CD4-positive, CD25-positive, alpha-beta regulatory T cell (primary cell): ENCODE measurements around the gene SV2C. TPM values are rescaled to one million over a fixed set of nuclear protein-coding genes. Genes with fewer than 3 reads are reported as not detected.

Experiments used
- ATAC-seq, 2 donors: fragments of 150-1000 bp; cut with Tn5 transposase; one replicate each; pipeline ENCODE4 v1.10.0; 2021; ENCODE audit warnings: low read depth in 2 of 2, moderate number of reproducible peaks in 2 of 2, moderate library complexity in 1 of 2
- DNase-seq, 3 donors: peaks; one replicate each; pipeline versions ENCODE4 v3.0.0 to v3.0.0-alpha.2; 2012 to 2022; ENCODE audit warnings: mixed read lengths in 1 of 3
- H3K27ac ChIP-seq: one replicate; pipeline ENCODE4 v1.7.0; 2013; ENCODE audit warnings: mild to moderate bottlenecking, low read length; ENCODE audit not compliant: insufficient read depth, poor library complexity, severe bottlenecking
- H3K27me3 ChIP-seq: one replicate; pipeline ENCODE4 v1.7.0; 2013; ENCODE audit warnings: low read length; ENCODE audit not compliant: control insufficient read depth, insufficient read depth
- H3K36me3 ChIP-seq: one replicate; pipeline ENCODE4 v1.7.0; 2013; ENCODE audit warnings: mild to moderate bottlenecking, low read length, moderate library complexity; ENCODE audit not compliant: control insufficient read depth, insufficient read depth
- H3K4me1 ChIP-seq: 2 replicates; pipeline ENCODE4 v1.7.0; 2013; ENCODE audit warnings: mild to moderate bottlenecking, low read length; ENCODE audit not compliant: insufficient read depth, control insufficient read depth, poor library complexity, severe bottlenecking
- H3K4me3 ChIP-seq: one replicate; pipeline ENCODE4 v1.7.0; 2013; ENCODE audit warnings: low read depth, mild to moderate bottlenecking, low read length, moderate library complexity
- H3K9me3 ChIP-seq, 2 experiments: 1 replicate in 1 of 2; 2 replicates in 1 of 2; pipeline ENCODE4 v1.7.0; 2013; ENCODE audit warnings: low read length in 2 of 2, mild to moderate bottlenecking in 1 of 2, moderate library complexity in 1 of 2; ENCODE audit not compliant: control insufficient read depth in 2 of 2
- H3K27ac Mint-ChIP-seq, 3 donors: one replicate each; pipeline ENCODE4 v1.8.0; 2020 to 2022; ENCODE audit warnings: mild to moderate bottlenecking in 3 of 3, mixed read lengths in 3 of 3, moderate library complexity in 2 of 3
- H3K27me3 Mint-ChIP-seq: one replicate; pipeline ENCODE4 v1.8.0; 2022; ENCODE audit warnings: mild to moderate bottlenecking, mixed read lengths
- H3K36me3 Mint-ChIP-seq: one replicate; pipeline ENCODE4 v1.8.0; 2020; ENCODE audit warnings: mixed read lengths
- H3K4me1 Mint-ChIP-seq, 4 donors: one replicate each; pipeline ENCODE4 v1.8.0; 2020 to 2022; ENCODE audit warnings: mixed read lengths in 4 of 4, mild to moderate bottlenecking in 1 of 4
- H3K4me3 Mint-ChIP-seq, 4 donors: one replicate each; pipeline ENCODE4 v1.8.0; 2020 to 2022; ENCODE audit warnings: mild to moderate bottlenecking in 4 of 4, mixed read lengths in 4 of 4, moderate library complexity in 3 of 4
- H3K9me3 Mint-ChIP-seq, 7 donors: one replicate each; pipeline ENCODE4 v1.8.0; 2020 to 2022; ENCODE audit warnings: mixed read lengths in 7 of 7, mild to moderate bottlenecking in 3 of 7, moderate library complexity in 2 of 7
- polyA plus RNA-seq, 4 donors: library from polyadenylated mRNA; unstranded; fragments of 300-500 nt; fragmentation: Illumina TruSeq; gene quantifications; one replicate each; pipeline ENCODE4 v1.2.3, GENCODE V29; 2021
- total RNA-seq: library from RNA; stranded (reverse); gene quantifications from one replicate; pipeline ENCODE4 v1.2.3, GENCODE V29; 2022

The SV2C gene
- total and polyA plus RNA-seq, 5 donors from 2014 or later: 0.05 to 0.12 TPM; not detected in 3

DNA sequence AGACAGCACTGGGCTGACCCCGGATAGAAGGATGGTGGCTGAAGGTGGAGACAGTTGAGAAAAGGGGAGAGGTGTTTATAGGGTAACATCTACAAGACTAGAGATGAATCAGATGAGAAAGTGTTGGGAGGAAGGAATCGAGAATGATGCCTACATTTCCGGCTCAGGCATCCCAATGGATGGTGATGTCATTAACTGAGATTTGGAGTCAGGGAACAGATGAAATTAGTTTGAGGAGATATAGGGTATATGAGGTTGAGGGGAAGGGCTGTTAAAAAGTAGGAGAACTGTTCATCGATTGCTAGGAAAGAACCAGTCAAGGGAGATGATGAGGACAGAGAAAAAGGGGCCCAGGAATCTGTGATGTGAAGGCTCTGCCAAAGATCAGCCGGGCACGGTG is 295.2 kb downstream of the SV2C start:
- no peaks in the 10 kb centered on the region for H3K9me3 ChIP-seq
- H3K4me1 ChIP-seq: peaks cover 43% of the 10 kb centered on the region
- H3K36me3 ChIP-seq: peaks cover 8% of the 10 kb centered on the region
- Mint-ChIP-seq H3K4me1 (peaks cover 14 to 60% (median 32%) of the 10 kb centered on the region in 4 donors), H3K27ac (peak overlapping the region; percentile 35 to 82 (median 39)), H3K9me3 (no peaks in the 10 kb centered on the region), H3K36me3 (peaks cover 3% of the 10 kb centered on the region), H3K4me3 (peak overlapping the region in 2 of 4 donors; percentile 8 to 74), H3K27me3 (peaks cover 4% of the 10 kb centered on the region)
- ATAC-seq (no peak), DNase-seq (no peak)
- no peak overlapping the region for H3K4me3 ChIP-seq
- no peak overlapping the region for H3K27ac ChIP-seq
- H3K27me3 ChIP-seq: no peaks in the 10 kb centered on the region

DNA sequence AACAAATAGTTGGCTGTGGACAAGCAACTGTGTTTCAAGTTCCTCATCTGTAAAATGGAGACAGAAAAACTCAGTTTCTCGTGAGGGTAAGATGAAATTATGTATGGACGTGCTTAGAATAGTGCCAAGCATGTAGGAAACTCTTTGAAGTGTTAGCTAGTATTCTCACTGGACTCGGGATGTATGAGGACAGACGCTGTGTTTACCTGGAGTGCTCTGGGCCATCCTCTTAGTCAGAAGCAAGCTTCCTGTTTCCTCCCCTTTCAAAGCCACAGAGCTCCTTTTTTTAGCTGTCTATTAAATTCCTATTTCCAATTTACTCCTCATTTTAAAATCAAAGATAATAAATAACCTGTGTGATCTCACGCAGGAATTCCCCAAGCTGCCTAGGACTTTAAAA is 296.1 kb downstream of the SV2C start:
- H3K9me3 Mint-ChIP-seq: no peaks in the 10 kb centered on the region
- ATAC-seq (no peak), DNase-seq (peak in 1 of 3 donors; percentile 60)
- H3K27ac ChIP-seq: no peak overlapping the region
- peaks cover 3% of the 10 kb centered on the region for H3K36me3 Mint-ChIP-seq
- peaks cover 8% of the 10 kb centered on the region for H3K36me3 ChIP-seq
- H3K4me1 Mint-ChIP-seq: peaks cover 16 to 69% (median 35%) of the 10 kb centered on the region in 4 donors
- peaks cover 4% of the 10 kb centered on the region for H3K27me3 Mint-ChIP-seq
- peaks cover 52% of the 10 kb centered on the region for H3K4me1 ChIP-seq
- peak overlapping the region in 3 of 4 donors; percentile 41 to 68 (median 44) for H3K4me3 Mint-ChIP-seq
- peak overlapping the region; percentile 40 to 90 (median 82) for H3K27ac Mint-ChIP-seq
- H3K4me3 ChIP-seq: peak overlapping the region; percentile 49
- no peaks in the 10 kb centered on the region for H3K27me3 ChIP-seq
- no peaks in the 10 kb centered on the region for H3K9me3 ChIP-seq

DNA sequence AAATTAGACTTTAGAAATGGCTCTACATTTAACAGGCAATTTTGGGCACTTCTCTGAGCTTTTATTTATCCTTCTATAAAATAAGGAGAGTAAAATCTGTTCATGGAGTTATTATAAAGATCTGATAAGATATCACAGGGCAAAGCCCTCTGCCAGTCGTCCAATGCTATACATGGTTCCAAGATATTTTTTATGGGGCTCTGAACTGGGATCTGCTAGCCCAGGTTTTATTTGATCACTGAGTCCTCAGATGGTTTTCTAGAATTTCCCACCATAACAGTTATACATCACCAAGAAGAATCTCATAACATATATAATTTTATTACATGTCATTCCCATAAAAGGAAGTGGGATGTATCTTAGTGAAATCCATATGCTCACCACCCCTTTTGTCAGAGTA is 296.7 kb downstream of the SV2C start:
- H3K36me3 ChIP-seq: peaks cover 8% of the 10 kb centered on the region
- Mint-ChIP-seq H3K27ac (peak overlapping the region in 2 of 3 donors; percentile 82 to 90), H3K9me3 (no peaks in the 10 kb centered on the region), H3K27me3 (peaks cover 4% of the 10 kb centered on the region), H3K4me3 (peak overlapping the region in 3 of 4 donors; percentile 23 to 68 (median 41)), H3K4me1 (peaks cover 16 to 74% (median 37%) of the 10 kb centered on the region in 4 donors), H3K36me3 (peaks cover 3% of the 10 kb centered on the region)
- no peaks in the 10 kb centered on the region for H3K27me3 ChIP-seq
- H3K4me3 ChIP-seq: peak overlapping the region; percentile 49
- no peaks in the 10 kb centered on the region for H3K9me3 ChIP-seq
- no peak for ATAC-seq
- H3K27ac ChIP-seq: no peak overlapping the region
- peaks cover 58% of the 10 kb centered on the region for H3K4me1 ChIP-seq
- no peak for DNase-seq

DNA sequence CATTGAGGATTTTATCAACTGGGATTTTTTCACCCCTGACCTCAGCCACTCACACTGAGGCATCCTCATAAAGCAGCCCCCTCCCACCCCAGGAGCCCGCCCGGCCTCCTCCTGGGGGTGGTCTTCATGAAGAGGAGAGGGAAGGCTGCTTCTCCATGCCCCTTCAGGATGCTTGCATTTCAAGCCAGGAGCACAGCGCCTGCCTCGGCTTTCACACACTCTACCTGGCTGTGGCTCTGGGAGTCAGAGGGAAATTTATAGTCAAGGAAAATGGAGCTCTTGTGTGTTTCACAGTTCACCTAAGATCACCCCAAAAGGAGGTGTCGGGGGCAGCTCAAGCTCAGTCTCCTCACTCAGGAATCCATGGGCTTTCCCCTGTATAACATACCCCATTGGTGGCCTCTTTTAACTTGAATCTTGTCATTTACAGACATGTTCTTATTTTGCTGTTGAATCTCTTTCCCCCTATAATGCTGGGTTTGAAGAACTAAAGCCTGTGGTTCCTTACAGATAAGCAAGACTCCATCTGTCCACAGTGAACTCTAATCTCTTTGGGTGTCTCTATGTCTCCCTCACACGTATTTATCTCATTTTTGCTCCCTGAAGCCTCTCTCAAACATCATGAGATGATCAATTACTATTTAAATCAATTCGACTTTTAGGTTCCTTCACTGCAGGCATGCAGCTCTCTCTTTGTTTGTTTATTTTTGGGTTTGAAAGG is 297.3 kb downstream of the SV2C start:
- no peaks in the 10 kb centered on the region for H3K9me3 Mint-ChIP-seq
- H3K27me3 ChIP-seq: no peaks in the 10 kb centered on the region
- peak overlapping the region; percentile 57 for H3K4me3 ChIP-seq
- DNase-seq: no peak
- peak overlapping the region in 2 of 3 donors; percentile 62 to 82 for H3K27ac Mint-ChIP-seq
- no peak for ATAC-seq
- H3K9me3 ChIP-seq: no peaks in the 10 kb centered on the region
- H3K27ac ChIP-seq: no peak overlapping the region
- H3K4me1 Mint-ChIP-seq: peaks cover 15 to 77% (median 42%) of the 10 kb centered on the region in 4 donors
- H3K27me3 Mint-ChIP-seq: peaks cover 4% of the 10 kb centered on the region
- peaks cover 8% of the 10 kb centered on the region for H3K36me3 ChIP-seq
- peaks cover 3% of the 10 kb centered on the region for H3K36me3 Mint-ChIP-seq
- peak overlapping the region; percentile 43 to 85 (median 56) for H3K4me3 Mint-ChIP-seq
- H3K4me1 ChIP-seq: peaks cover 62% of the 10 kb centered on the region

DNA sequence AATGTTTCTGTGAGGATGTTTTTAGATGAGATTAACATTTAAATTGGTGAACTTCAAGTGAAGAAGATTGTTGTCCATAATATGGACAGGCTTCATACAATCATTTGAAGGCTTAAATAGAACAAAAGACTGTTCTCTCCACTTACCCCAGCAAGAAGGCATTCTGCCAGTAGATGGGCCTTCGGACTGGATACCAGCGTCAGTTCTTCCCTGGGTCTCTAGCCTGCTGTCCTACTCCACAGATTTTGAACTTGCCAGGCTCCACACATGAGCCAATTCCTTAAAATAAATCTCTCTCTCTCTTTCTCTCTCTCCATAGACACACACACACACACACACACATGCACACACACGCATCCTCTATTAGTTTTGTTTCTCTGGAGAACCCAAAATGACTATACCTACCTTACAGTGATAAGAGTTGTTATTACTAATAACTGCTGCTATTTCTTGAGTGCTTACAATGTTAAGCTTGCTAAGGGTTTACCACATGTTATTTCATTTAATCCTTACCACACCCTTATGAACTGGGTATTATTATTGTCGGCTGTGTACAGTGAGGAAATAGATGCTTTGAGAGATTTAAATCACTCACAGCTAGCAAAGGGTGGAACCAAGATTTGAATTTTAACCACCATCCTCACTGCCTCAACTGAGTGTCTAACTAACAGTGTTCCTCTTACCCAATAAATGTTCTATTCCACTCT is 300.1 kb downstream of the SV2C start:
- peaks cover 62% of the 10 kb centered on the region for H3K4me1 ChIP-seq
- H3K36me3 Mint-ChIP-seq: peaks cover 2% of the 10 kb centered on the region
- H3K27me3 Mint-ChIP-seq: no peaks in the 10 kb centered on the region
- H3K9me3 ChIP-seq: no peaks in the 10 kb centered on the region
- no peaks in the 10 kb centered on the region for H3K36me3 ChIP-seq
- peaks cover 14 to 82% (median 53%) of the 10 kb centered on the region in 4 donors for H3K4me1 Mint-ChIP-seq
- H3K27ac ChIP-seq: peak overlapping the region; percentile 61
- H3K9me3 Mint-ChIP-seq: no peaks in the 10 kb centered on the region
- H3K4me3 Mint-ChIP-seq: peak overlapping the region; percentile 52 to 85 (median 78)
- ATAC-seq (peak; percentile 75 to 78), DNase-seq (peak in 2 of 3 donors; percentile 49 to 72)
- H3K27ac Mint-ChIP-seq: peak overlapping the region; percentile 75 to 94 (median 89)
- H3K27me3 ChIP-seq: no peaks in the 10 kb centered on the region
- peak overlapping the region; percentile 52 for H3K4me3 ChIP-seq

DNA sequence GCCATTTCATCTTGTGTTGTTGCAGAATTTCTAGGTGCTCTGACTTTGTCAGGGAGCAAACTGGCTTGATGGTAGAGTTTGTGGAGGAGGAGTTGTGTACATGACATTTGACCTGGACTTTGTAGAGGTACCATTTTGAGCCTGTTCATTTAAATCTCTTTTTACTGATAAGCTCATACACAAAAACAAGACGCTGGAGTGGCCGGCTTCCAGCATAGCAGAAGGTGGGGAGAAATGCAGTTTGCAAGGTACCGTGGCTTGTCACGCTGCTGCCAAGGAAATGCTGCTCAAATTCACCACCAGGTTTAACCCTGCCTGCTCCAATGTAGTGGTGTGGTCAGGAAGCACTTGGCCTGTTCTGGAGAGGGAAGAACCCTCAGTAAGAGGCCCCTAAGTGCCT is 301.0 kb downstream of the SV2C start:
- no peaks in the 10 kb centered on the region for H3K36me3 Mint-ChIP-seq
- H3K4me1 ChIP-seq: peaks cover 56% of the 10 kb centered on the region
- no peaks in the 10 kb centered on the region for H3K27me3 ChIP-seq
- peaks cover 11 to 80% (median 50%) of the 10 kb centered on the region in 4 donors for H3K4me1 Mint-ChIP-seq
- peak overlapping the region; percentile 52 for H3K4me3 ChIP-seq
- peak overlapping the region; percentile 67 to 83 (median 71) for H3K27ac Mint-ChIP-seq
- H3K36me3 ChIP-seq: no peaks in the 10 kb centered on the region
- H3K9me3 ChIP-seq: no peaks in the 10 kb centered on the region
- H3K4me3 Mint-ChIP-seq: peak overlapping the region; percentile 24 to 59 (median 37)
- peak overlapping the region; percentile 61 for H3K27ac ChIP-seq
- no peaks in the 10 kb centered on the region for H3K9me3 Mint-ChIP-seq
- H3K27me3 Mint-ChIP-seq: no peaks in the 10 kb centered on the region
- ATAC-seq (no peak), DNase-seq (no peak)

DNA sequence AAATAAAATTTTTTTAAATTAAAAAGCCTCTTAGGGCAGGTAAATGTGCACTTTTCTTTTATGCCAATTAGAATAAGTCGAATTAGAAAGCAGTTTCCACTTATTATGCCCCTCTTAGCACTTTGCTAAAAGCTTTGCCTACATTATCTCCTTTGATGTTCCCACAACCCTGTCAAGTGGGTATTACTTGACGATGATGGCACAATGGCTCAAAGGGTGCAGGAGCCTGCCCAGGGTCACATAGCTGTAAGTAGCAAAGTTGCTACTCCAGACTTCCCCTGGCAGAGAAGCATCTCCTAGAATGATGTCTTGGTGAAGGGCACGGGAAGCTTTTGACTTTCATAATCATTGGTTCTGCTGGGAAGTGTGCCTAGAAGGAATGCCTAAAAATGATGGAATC is 301.5 kb downstream of the SV2C start:
- no peaks in the 10 kb centered on the region for H3K36me3 ChIP-seq
- H3K27ac Mint-ChIP-seq: peak overlapping the region in 2 of 3 donors; percentile 16 to 84
- peak overlapping the region; percentile 28 for H3K4me3 ChIP-seq
- H3K27me3 ChIP-seq: no peaks in the 10 kb centered on the region
- H3K9me3 ChIP-seq: no peaks in the 10 kb centered on the region
- peaks cover 52% of the 10 kb centered on the region for H3K4me1 ChIP-seq
- no peaks in the 10 kb centered on the region for H3K9me3 Mint-ChIP-seq
- H3K4me1 Mint-ChIP-seq: peaks cover 11 to 78% (median 47%) of the 10 kb centered on the region in 4 donors
- no peak for DNase-seq
- no peaks in the 10 kb centered on the region for H3K27me3 Mint-ChIP-seq
- H3K27ac ChIP-seq: peak overlapping the region; percentile 61
- H3K36me3 Mint-ChIP-seq: no peaks in the 10 kb centered on the region
- peak overlapping the region in 3 of 4 donors; percentile 22 to 31 (median 29) for H3K4me3 Mint-ChIP-seq
- ATAC-seq: no peak
